OCI-LY7 (cell line): ENCODE data around the gene AUTS2. TPM values are rescaled to one million over a fixed set of nuclear protein-coding genes. Genes with fewer than 3 reads are reported as not detected.

Experiments used
- BruUV-seq: library from RNA; stranded (reverse); fragments of 400-500 nt; replicated peaks from 2 replicates; lab custom pipeline; 2021; lab: Mats Ljungman, UMichigan
- CTCF ChIA-PET: fragments of 300-600 bp; sonication (Branson Sonifier 250); formaldehyde crosslinking; loops from one replicate; lab custom pipeline; 2022; ENCODE audit warnings: antibody characterized with exemption; ENCODE audit not compliant: unreplicated experiment; lab: Charles Lee
- POLR2A ChIA-PET: fragments of 300-600 bp; sonication (Branson Sonifier 250); formaldehyde crosslinking; loops from one replicate; lab custom pipeline; 2022; ENCODE audit warnings: antibody characterized with exemption; lab: Charles Lee
- DNase-seq: peaks from one replicate; pipeline ENCODE4 v3.0.0-alpha.2; 2015; ENCODE audit warnings: low spot score
- H2AFZ ChIP-seq: fragments of 200-600 bp; sonication (generic), shearing (Covaris generic); 2 replicates; pipeline ENCODE4 v1.6.1; 2014; ENCODE audit warnings: mild to moderate bottlenecking, antibody characterized with exemption, low read length, moderate library complexity
- H3K27ac ChIP-seq: fragments of 200-600 bp; sonication (generic); 2 replicates; pipeline ENCODE4 v1.5.1; 2014; ENCODE audit warnings: mixed run types, low read depth, mild to moderate bottlenecking, moderate library complexity, low read length, inconsistent platforms; ENCODE audit not compliant: poor library complexity, severe bottlenecking
- H3K36me3 ChIP-seq: fragments of 200-600 bp; sonication (generic); 2 replicates; pipeline ENCODE4 v1.6.1; 2014; ENCODE audit warnings: mild to moderate bottlenecking, antibody characterized with exemption, low read length, moderate library complexity, mixed read lengths; ENCODE audit not compliant: insufficient read depth
- H3K4me1 ChIP-seq: fragments of 200-600 bp; sonication (generic); 2 replicates; pipeline ENCODE4 v1.5.1; 2014; ENCODE audit warnings: mild to moderate bottlenecking, low read length; ENCODE audit not compliant: insufficient read depth, poor library complexity, severe bottlenecking
- H3K4me2 ChIP-seq: fragments of 200-600 bp; sonication (generic); 2 replicates; pipeline ENCODE4 v1.6.1; 2014; ENCODE audit warnings: mild to moderate bottlenecking, low read length
- H3K4me3 ChIP-seq: fragments of 200-600 bp; sonication (generic); 2 replicates; pipeline ENCODE4 v1.5.1; 2014; ENCODE audit warnings: mild to moderate bottlenecking, low read depth, low read length; ENCODE audit not compliant: poor library complexity, severe bottlenecking
- H3K79me2 ChIP-seq: fragments of 200-600 bp; sonication (generic); 2 replicates; pipeline ENCODE4 v1.6.1; 2016; ENCODE audit warnings: low read depth, mild to moderate bottlenecking, low read length, moderate library complexity, mixed read lengths; ENCODE audit not compliant: insufficient read depth
- H3K9me2 ChIP-seq: fragments of 200-600 bp; sonication (generic); 2 replicates; pipeline ENCODE4 v1.6.1; 2016; ENCODE audit warnings: mild to moderate bottlenecking, low read length, mixed read lengths; ENCODE audit not compliant: insufficient read depth
- H3K9me3 ChIP-seq: fragments of 200-600 bp; sonication (generic); 2 replicates; pipeline ENCODE4 v1.6.1; 2014; ENCODE audit warnings: mild to moderate bottlenecking, mixed run types, low read length, mixed read lengths
- H4K20me1 ChIP-seq: fragments of 200-600 bp; sonication (generic); 2 replicates; pipeline ENCODE4 v1.6.1; 2014; ENCODE audit warnings: mild to moderate bottlenecking, antibody characterized with exemption, low read length, moderate library complexity, mixed read lengths; ENCODE audit not compliant: insufficient read depth
- EZH2phosphoT487 ChIP-seq: fragments of 200-600 bp; sonication (generic); IDR thresholded peaks from 2 replicates; pipeline ENCODE4 v1.6.1; 2018; ENCODE audit warnings: low read depth, borderline replicate concordance, mild to moderate bottlenecking, mixed run types, antibody characterized with exemption, low read length, moderate library complexity, mixed read lengths
- intact Hi-C: fragments of 100-400 bp; cut with micrococcal nuclease; formaldehyde crosslinking; loops from one replicate; pipeline ENCODE4 v1.10.0; 2022; ENCODE audit not compliant: unreplicated experiment
- total RNA-seq, 2 experiments: library from RNA; depleted of rRNA in 1 of 2; stranded (reverse); fragments of >200 nt in 1 of 2; shearing (Covaris generic) in 1 of 2; gene quantifications; 2 replicates each; pipeline ENCODE4 v1.2.3, GENCODE V29; 2014 to 2022
- TF ChIP-seq, protein P1 (sequence below): fragments of 200-600 bp; sonication (generic); conservative IDR thresholded peaks from 2 replicates; pipeline ENCODE4 v1.5.1; 2014; ENCODE audit warnings: mild to moderate bottlenecking, antibody characterized with exemption, low read length, moderate library complexity, mixed read lengths

The AUTS2 gene
- total RNA-seq, 2 experiments from 2014 or later = 37.9 to 78.5 TPM

DNA sequence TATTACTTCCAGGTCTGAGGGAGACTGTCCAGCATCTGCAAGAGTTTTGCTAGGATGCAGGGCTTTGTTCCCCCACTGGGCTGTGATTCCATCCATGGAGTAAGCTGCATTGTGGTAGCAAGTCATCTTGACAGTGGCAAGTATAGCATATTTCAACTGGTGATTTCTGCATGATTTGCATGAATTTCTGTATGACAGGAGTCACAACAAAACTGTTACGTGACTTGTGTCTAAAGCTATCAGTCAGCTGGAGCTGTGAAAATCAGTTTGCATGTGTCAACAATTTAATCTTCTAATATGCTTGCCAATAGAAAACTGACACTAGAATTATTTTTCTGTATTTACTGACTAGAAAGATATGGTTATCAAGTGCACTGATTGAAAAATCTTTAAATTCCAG is 344.3 kb downstream of the AUTS2 start:
- CTCF ChIA-PET = no interaction called here
- Histone ChIP-seq H3K4me1 (peaks cover 8% of the 10 kb centered on the region), H4K20me1 (no peaks in the 10 kb centered on the region), H3K27ac (no peak overlapping the region), H3K9me3 (no peaks in the 10 kb centered on the region), H3K79me2 (no peaks in the 10 kb centered on the region), H3K36me3 (no peaks in the 10 kb centered on the region), H2AFZ (no peak overlapping the region), H3K4me3 (no peak overlapping the region), H3K9me2 (no peaks in the 10 kb centered on the region), H3K4me2 (no peak overlapping the region)
- POLR2A ChIA-PET = interaction anchor here (0.6 to 1.9 kb wide), 6 partner anchors 8 to 192 kb away, joined by 3 to 8 read pairs (median 4); no protein-coding TSS in a partner anchor
- TF ChIP-seq, protein P1, sequence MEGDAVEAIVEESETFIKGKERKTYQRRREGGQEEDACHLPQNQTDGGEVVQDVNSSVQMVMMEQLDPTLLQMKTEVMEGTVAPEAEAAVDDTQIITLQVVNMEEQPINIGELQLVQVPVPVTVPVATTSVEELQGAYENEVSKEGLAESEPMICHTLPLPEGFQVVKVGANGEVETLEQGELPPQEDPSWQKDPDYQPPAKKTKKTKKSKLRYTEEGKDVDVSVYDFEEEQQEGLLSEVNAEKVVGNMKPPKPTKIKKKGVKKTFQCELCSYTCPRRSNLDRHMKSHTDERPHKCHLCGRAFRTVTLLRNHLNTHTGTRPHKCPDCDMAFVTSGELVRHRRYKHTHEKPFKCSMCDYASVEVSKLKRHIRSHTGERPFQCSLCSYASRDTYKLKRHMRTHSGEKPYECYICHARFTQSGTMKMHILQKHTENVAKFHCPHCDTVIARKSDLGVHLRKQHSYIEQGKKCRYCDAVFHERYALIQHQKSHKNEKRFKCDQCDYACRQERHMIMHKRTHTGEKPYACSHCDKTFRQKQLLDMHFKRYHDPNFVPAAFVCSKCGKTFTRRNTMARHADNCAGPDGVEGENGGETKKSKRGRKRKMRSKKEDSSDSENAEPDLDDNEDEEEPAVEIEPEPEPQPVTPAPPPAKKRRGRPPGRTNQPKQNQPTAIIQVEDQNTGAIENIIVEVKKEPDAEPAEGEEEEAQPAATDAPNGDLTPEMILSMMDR = no peak
- no peak for TF ChIP-seq EZH2phosphoT487
- no TSS peak for BruUV-seq
- no peak for DNase-seq
- intact Hi-C loops = no loop called here

DNA sequence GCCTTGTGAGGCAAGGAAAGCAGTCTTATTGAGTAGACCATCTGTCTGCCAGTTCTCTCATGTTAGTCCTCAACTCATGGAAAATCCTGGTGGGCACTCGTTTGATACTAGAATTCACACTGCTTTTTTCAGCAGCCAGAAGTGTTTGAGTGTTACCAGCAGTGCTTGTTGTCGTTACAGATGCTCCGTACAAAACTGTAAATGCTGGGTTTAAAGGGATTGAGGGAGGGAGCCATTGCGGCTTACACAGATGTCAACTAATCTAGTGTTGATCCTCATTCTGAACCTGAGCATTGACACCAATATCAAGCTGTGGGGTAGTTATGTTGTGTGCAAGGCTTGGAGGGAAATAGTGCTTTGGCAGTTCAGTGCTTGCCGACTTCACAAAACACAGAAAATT is 348.6 kb downstream of the AUTS2 start:
- Histone ChIP-seq H3K4me1 (peaks cover 15% of the 10 kb centered on the region), H3K9me3 (no peaks in the 10 kb centered on the region), H3K9me2 (no peaks in the 10 kb centered on the region), H3K4me3 (no peak overlapping the region), H2AFZ (no peak overlapping the region), H3K36me3 (no peaks in the 10 kb centered on the region; the same call in 1 of the 2 replicates), H3K4me2 (no peak overlapping the region), H3K79me2 (peaks cover 8% of the 10 kb centered on the region; the same call in 1 of the 2 replicates), H4K20me1 (no peaks in the 10 kb centered on the region), H3K27ac (no peak overlapping the region)
- intact Hi-C loops = no loop called here
- TF ChIP-seq EZH2phosphoT487 = no peak
- TF ChIP-seq, protein P1 = no peak
- POLR2A ChIA-PET = no interaction called here
- CTCF ChIA-PET = no interaction called here
- no TSS peak for BruUV-seq
- no peak for DNase-seq

DNA sequence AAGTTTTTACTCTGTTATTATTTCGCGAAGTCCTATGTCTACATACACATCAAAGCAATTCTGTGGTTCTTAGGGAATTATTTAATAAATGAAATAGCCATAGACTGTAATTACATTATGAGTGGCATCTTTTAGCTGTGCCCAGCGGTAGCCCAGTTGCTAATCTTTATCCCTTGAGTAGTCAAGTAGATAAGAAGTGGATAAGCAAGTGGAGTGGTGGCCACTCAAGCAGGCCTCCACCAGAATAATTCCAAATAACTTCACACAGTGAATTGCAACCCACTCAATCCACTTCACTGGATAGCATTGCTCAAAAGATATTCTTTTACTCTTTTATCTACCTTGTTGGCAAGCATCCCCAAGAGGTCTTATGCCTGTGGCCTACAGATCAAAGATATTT is 349.7 kb downstream of the AUTS2 start:
- Histone ChIP-seq H3K36me3 (no peaks in the 10 kb centered on the region; the same call in 1 of the 2 replicates), H3K9me3 (no peaks in the 10 kb centered on the region), H3K27ac (no peak overlapping the region), H3K4me3 (no peak overlapping the region), H3K9me2 (no peaks in the 10 kb centered on the region), H3K4me2 (no peak overlapping the region), H3K4me1 (peaks cover 26% of the 10 kb centered on the region), H4K20me1 (no peaks in the 10 kb centered on the region), H2AFZ (no peak overlapping the region), H3K79me2 (peaks cover 19% of the 10 kb centered on the region; the same call in 1 of the 2 replicates)
- POLR2A ChIA-PET = interaction anchor here (0.5 kb wide), 1 partner anchor 235 kb away, joined by 3 read pairs; no protein-coding TSS in a partner anchor
- DNase-seq = no peak
- BruUV-seq = no TSS peak
- intact Hi-C loops = no loop called here
- TF ChIP-seq, protein P1 = no peak
- no peak for TF ChIP-seq EZH2phosphoT487
- CTCF ChIA-PET = no interaction called here
